Keratinocyte (primary cell): ENCODE data around the gene P4HB. TPM values are rescaled to one million over a fixed set of nuclear protein-coding genes. Genes with fewer than 3 reads are reported as not detected.

ENCODE experiments used
- DNase-seq: peaks from one replicate; pipeline ENCODE4 v3.0.0-alpha.2; 2011; ENCODE audit warnings: low read depth, missing footprints, low spot score
- FAIRE-seq: peaks from 2 replicates; lab custom pipeline; 2011; peaks lifted over from hg19 to GRCh38; lab: Jason Lieb, UNC
- H2AFZ ChIP-seq: 2 replicates; pipeline ENCODE4 v1.6.0; 2012; ENCODE audit warnings: low read length, control low read depth, inconsistent platforms; ENCODE audit not compliant: control insufficient read depth
- H3K27ac ChIP-seq: 2 replicates; pipeline ENCODE4 v1.5.1; 2011; ENCODE audit warnings: low read length; ENCODE audit not compliant: control insufficient read depth, insufficient read depth
- H3K27me3 ChIP-seq: 3 replicates; pipeline ENCODE4 v1.6.0; 2011; ENCODE audit warnings: low read length; ENCODE audit not compliant: control insufficient read depth, insufficient read depth; ENCODE audit errors: extremely low read depth
- H3K36me3 ChIP-seq, 2 experiments: 2 replicates in 1 of 2; 3 replicates in 1 of 2; pipeline ENCODE4 v1.5.1; 2011; ENCODE audit warnings: low read length in 2 of 2, mild to moderate bottlenecking in 1 of 2; ENCODE audit not compliant: control insufficient read depth in 2 of 2, insufficient read depth in 2 of 2; ENCODE audit errors: extremely low read depth in 1 of 2
- H3K4me1 ChIP-seq: 3 replicates; pipeline ENCODE4 v1.5.1; 2011; ENCODE audit warnings: low read length; ENCODE audit not compliant: control insufficient read depth, insufficient read depth; ENCODE audit errors: extremely low read depth
- H3K4me2 ChIP-seq: 3 replicates; pipeline ENCODE4 v1.6.0; 2011; ENCODE audit warnings: low read depth, low read length; ENCODE audit not compliant: control insufficient read depth, insufficient read depth; ENCODE audit errors: extremely low read depth
- H3K4me3 ChIP-seq, 3 experiments: fragments of 200-600 bp in 1 of 3; sonication (generic) in 1 of 3; 2 replicates in 2 of 3; 3 replicates in 1 of 3; pipeline ENCODE4 v1.5.1; 2011 to 2016; ENCODE audit warnings: low read length in 3 of 3, mild to moderate bottlenecking in 3 of 3, control low read depth in 2 of 3, inconsistent platforms in 1 of 3, low read depth in 1 of 3, mixed read lengths in 1 of 3, mixed run types in 1 of 3, moderate library complexity in 1 of 3; ENCODE audit not compliant: control insufficient read depth in 2 of 3, insufficient read depth in 2 of 3; ENCODE audit errors: extremely low read depth in 1 of 3
- H3K79me2 ChIP-seq: 2 replicates; pipeline ENCODE4 v1.6.0; 2012; ENCODE audit warnings: low read length; ENCODE audit not compliant: control insufficient read depth, insufficient read depth
- H3K9ac ChIP-seq: 3 replicates; pipeline ENCODE4 v1.6.0; 2011; ENCODE audit warnings: low read length; ENCODE audit not compliant: control insufficient read depth, insufficient read depth; ENCODE audit errors: extremely low read depth
- H3K9me1 ChIP-seq: 3 replicates; pipeline ENCODE4 v1.6.0; 2011; ENCODE audit warnings: low read length; ENCODE audit not compliant: control insufficient read depth, insufficient read depth; ENCODE audit errors: extremely low read depth
- H3K9me3 ChIP-seq: 2 replicates; pipeline ENCODE4 v1.5.1; 2012; ENCODE audit warnings: low read depth, low read length; ENCODE audit not compliant: control insufficient read depth
- H4K20me1 ChIP-seq: 3 replicates; pipeline ENCODE4 v1.6.0; 2011; ENCODE audit warnings: low read length; ENCODE audit not compliant: control insufficient read depth, insufficient read depth; ENCODE audit errors: extremely low read depth
- CTCF ChIP-seq, 3 experiments: IDR thresholded peaks in 1 of 3; conservative IDR thresholded peaks in 1 of 3; optimal IDR thresholded peaks in 1 of 3; 2 replicates in 2 of 3; 3 replicates in 1 of 3; pipeline versions ENCODE3 to v1.5.1; 2011; ENCODE audit warnings: low read length in 3 of 3, mild to moderate bottlenecking in 3 of 3, moderate library complexity in 2 of 3, control low read depth in 1 of 3, inconsistent platforms in 1 of 3; ENCODE audit not compliant: insufficient read depth in 2 of 3; ENCODE audit errors: extremely low read depth in 1 of 3
- EZH2 ChIP-seq: IDR thresholded peaks from one replicate; pipeline ENCODE4 v1.6.1; 2012; ENCODE audit warnings: inconsistent platforms, mild to moderate bottlenecking, low read length, moderate library complexity
- dilution Hi-C: fragments of 300-500 bp; cut with MboI; formaldehyde crosslinking; loops from one replicate; pipeline ENCODE4 v1.7.0; 2020; ENCODE audit warnings: low sequenced_read_pairs; ENCODE audit not compliant: extremely low pct_ligation_motif_present
- polyA plus RNA-seq, 5 experiments: library from polyadenylated mRNA; depleted of rRNA in 3 of 5; stranded (reverse) in 3 of 5; stranded (forward) in 1 of 5; unstranded in 1 of 5; fragments of >200 nt; gene quantifications; 1 replicate in 1 of 5; 2 replicates in 3 of 5; 3 replicates in 1 of 5; pipeline versions ENCODE4 v1.2.1 to v1.2.3, GENCODE V29; 2011 to 2012; ENCODE audit warnings: missing spikeins in 2 of 5, low read depth in 1 of 5, low replicate concordance in 1 of 5

P4HB gene
- polyA plus RNA-seq, 1 donor (not counting 4 experiments of a cell fraction or from before 2014, with no cell fraction given), result 149 TPM

GRCh38 chr17:81813371-81813684, 47.0 kb downstream of the P4HB start:
- Histone ChIP-seq H3K9ac (no peak overlapping the region), H2AFZ (no peak overlapping the region), H3K9me3 (no peaks in the 10 kb centered on the region), H3K36me3 (no peaks in the 10 kb centered on the region), H3K27me3 (peaks cover 21% of the 10 kb centered on the region), H3K27ac (no peak overlapping the region), H3K4me2 (no peak overlapping the region), H3K9me1 (no peaks in the 10 kb centered on the region), H3K4me3 (no peak overlapping the region), H3K4me1 (no peaks in the 10 kb centered on the region), H3K79me2 (no peaks in the 10 kb centered on the region), H4K20me1 (no peaks in the 10 kb centered on the region)
- TF ChIP-seq EZH2 (no peak), CTCF (optimal IDR thresholded peaks at IDR 0.05 in 1 of 3, IDR thresholded peaks at IDR 0.05 in 1 of 3, conservative IDR thresholded peaks at IDR 0.05 in 1 of 3; ENCODE audit: extremely low read depth in 1 of 3, insufficient read depth in 2 of 3, low read length in 3 of 3) (no peak)
- DNase-seq (no peak), FAIRE-seq (no peak)
- dilution Hi-C loops, result no loop called here

DNA sequence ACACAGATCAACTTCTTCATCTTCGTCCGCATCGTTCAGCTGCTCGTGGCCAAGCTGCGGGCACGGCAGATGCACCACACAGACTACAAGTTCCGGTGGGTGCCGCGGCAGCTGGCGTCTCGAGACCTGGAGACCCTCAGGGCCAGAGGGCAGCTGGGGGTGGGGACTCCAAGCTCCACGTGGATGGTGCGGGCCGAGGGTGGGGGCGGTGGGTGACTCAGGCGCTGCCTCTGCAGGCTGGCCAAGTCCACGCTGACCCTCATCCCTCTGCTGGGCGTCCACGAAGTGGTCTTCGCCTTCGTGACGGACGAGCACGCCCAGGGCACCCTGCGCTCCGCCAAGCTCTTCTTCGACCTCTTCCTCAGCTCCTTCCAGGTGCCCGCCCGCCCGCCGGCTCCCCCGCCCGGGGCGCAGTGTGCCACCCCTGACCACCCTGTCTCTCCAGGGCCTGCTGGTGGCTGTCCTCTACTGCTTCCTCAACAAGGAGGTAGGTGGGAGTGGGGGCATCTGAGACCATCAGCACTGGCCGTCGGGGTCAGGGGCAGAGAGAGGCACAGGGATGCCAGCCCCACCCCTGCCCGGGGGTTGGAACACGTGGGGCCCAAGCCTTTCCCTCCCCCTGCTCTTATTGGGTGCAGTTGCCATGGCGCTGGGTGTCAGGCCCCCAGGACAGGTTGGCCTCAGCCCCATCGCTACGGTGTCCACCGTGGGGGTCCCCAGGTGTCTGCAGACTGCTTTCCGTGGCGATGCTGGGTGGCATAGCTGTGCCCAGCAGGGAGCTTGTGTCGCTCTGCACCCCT, 47.6 kb downstream of the P4HB start:
- H3K79me2 ChIP-seq, result no peaks in the 10 kb centered on the region
- no peaks in the 10 kb centered on the region for H3K36me3 ChIP-seq
- H3K4me2 ChIP-seq, result no peak overlapping the region
- H4K20me1 ChIP-seq, result no peaks in the 10 kb centered on the region
- DNase-seq (no peak), FAIRE-seq (no peak)
- no peak overlapping the region for H3K27ac ChIP-seq
- no peak overlapping the region for H2AFZ ChIP-seq
- H3K4me1 ChIP-seq, result no peaks in the 10 kb centered on the region
- no peaks in the 10 kb centered on the region for H3K9me1 ChIP-seq
- no peak overlapping the region for H3K4me3 ChIP-seq
- TF ChIP-seq CTCF (optimal IDR thresholded peaks at IDR 0.05 in 1 of 3, IDR thresholded peaks at IDR 0.05 in 1 of 3, conservative IDR thresholded peaks at IDR 0.05 in 1 of 3; ENCODE audit: extremely low read depth in 1 of 3, insufficient read depth in 2 of 3, low read length in 3 of 3) (no peak), EZH2 (no peak)
- dilution Hi-C loops, result no loop called here
- H3K9ac ChIP-seq, result no peak overlapping the region
- H3K9me3 ChIP-seq, result no peaks in the 10 kb centered on the region
- H3K27me3 ChIP-seq, result peaks cover 23% of the 10 kb centered on the region
